K562 (cell line): ENCODE measurements around the gene KLRD1. TPM values are rescaled to one million over a fixed set of nuclear protein-coding genes. Genes with fewer than 3 reads are reported as not detected.
A peak's percentile ranks its signal among the peaks of the same experiment; 100 is the strongest.

Source experiments
- ATAC-seq: fragments of 200-7000 bp; cut with Tn5 transposase; 3 replicates; pipeline ENCODE4 v1.9.1; 2020; ENCODE audit warnings: moderate library complexity
- BruUV-seq: library from RNA; stranded (reverse); fragments of 400-500 nt; replicated peaks from 2 replicates; lab custom pipeline; 2021; lab: Mats Ljungman, UMichigan
- CTCF ChIA-PET: fragments of 300-600 bp; formaldehyde crosslinking; extraction: SDS; loops from one replicate; lab custom pipeline; 2021; ENCODE audit warnings: low intra/inter-chr PET ratio; lab: Yijun Ruan, JAX
- POLR2A ChIA-PET: fragments of 300-600, 350-650 bp; sonication (Branson Sonifier 250); formaldehyde crosslinking; extraction: SDS; loops from one replicate; lab custom pipeline; 2021; ENCODE audit warnings: antibody characterized with exemption, inconsistent platforms; lab: Yijun Ruan, JAX
- DNase-seq, 4 experiments: peaks; one replicate each; pipeline versions ENCODE4 v3.0.0 to v3.0.0-alpha.2; 2011 to 2018; ENCODE audit warnings: low spot score in 3 of 4, mixed read lengths in 3 of 4; ENCODE audit errors: extremely low read depth in 1 of 4
- FAIRE-seq: peaks from 2 replicates; lab custom pipeline; 2011; peaks lifted over from hg19 to GRCh38; lab: Jason Lieb, UNC
- H2AFZ ChIP-seq: 2 replicates; pipeline ENCODE4 v1.6.0; 2011; ENCODE audit warnings: low read depth, low read length, control low read depth, inconsistent platforms
- H3K27ac ChIP-seq: fragments of 200-600 bp; 3 replicates; pipeline ENCODE4 v1.8.0; 2011; ENCODE audit warnings: low read depth, mild to moderate bottlenecking, control low read depth, inconsistent platforms, low read length, moderate library complexity, mixed read lengths; ENCODE audit errors: extremely low read depth
- H3K27me3 ChIP-seq, 2 experiments: fragments of 300-600 bp in 1 of 2; 2 replicates in 1 of 2; 3 replicates in 1 of 2; pipeline versions ENCODE4 v1.6.0 to v1.8.0; 2011; ENCODE audit warnings: inconsistent platforms in 2 of 2, low read length in 2 of 2, mild to moderate bottlenecking in 1 of 2, mixed read lengths in 1 of 2, moderate library complexity in 1 of 2; ENCODE audit not compliant: control insufficient read depth in 2 of 2, insufficient read depth in 2 of 2
- H3K36me3 ChIP-seq: fragments of 300-600 bp; 3 replicates; pipeline ENCODE4 v1.8.0; 2011; ENCODE audit warnings: mild to moderate bottlenecking, low read length, inconsistent platforms; ENCODE audit not compliant: control insufficient read depth, insufficient read depth
- H3K4me1 ChIP-seq, 2 experiments: fragments of 200-600 bp in 1 of 2; replicated peaks in 1 of 2; 2 replicates in 1 of 2; 3 replicates in 1 of 2; pipeline versions ENCODE4 v1.5.1 to v1.8.0; 2011; ENCODE audit warnings: inconsistent platforms in 2 of 2, low read length in 2 of 2, mild to moderate bottlenecking in 1 of 2, mixed read lengths in 1 of 2, moderate library complexity in 1 of 2; ENCODE audit not compliant: control insufficient read depth in 2 of 2, insufficient read depth in 2 of 2
- H3K4me2 ChIP-seq: 2 replicates; pipeline ENCODE4 v1.6.1; 2011; ENCODE audit warnings: low read length, control low read depth, inconsistent platforms, mixed read lengths; ENCODE audit not compliant: insufficient read depth
- H3K4me3 ChIP-seq: fragments of 200-600 bp; sonication (generic), shearing (Covaris generic); 2 replicates; pipeline ENCODE4 v1.5.1; 2016; ENCODE audit warnings: control low read depth, inconsistent platforms
- H3K79me2 ChIP-seq: fragments of 200-600 bp; 3 replicates; pipeline ENCODE4 v1.8.0; 2011; ENCODE audit warnings: low read length, inconsistent platforms; ENCODE audit not compliant: control insufficient read depth, insufficient read depth
- H3K9ac ChIP-seq, 2 experiments: 2 replicates each; pipeline versions ENCODE4 v1.6.0 to v1.6.1; 2011; ENCODE audit warnings: low read depth in 2 of 2, low read length in 2 of 2, control low read depth in 1 of 2, inconsistent platforms in 1 of 2, mild to moderate bottlenecking in 1 of 2, mixed read lengths in 1 of 2; ENCODE audit not compliant: insufficient read depth in 1 of 2
- H3K9me1 ChIP-seq: one replicate; pipeline ENCODE4 v1.6.0; 2011; ENCODE audit warnings: inconsistent platforms, mild to moderate bottlenecking, low read length, moderate library complexity; ENCODE audit not compliant: control insufficient read depth, insufficient read depth
- H3K9me3 ChIP-seq: replicated peaks from 2 replicates; pipeline ENCODE4 v1.5.1; 2011; ENCODE audit warnings: low read depth, low read length, inconsistent platforms; ENCODE audit not compliant: control insufficient read depth, insufficient read depth
- H4K20me1 ChIP-seq: replicated peaks from 2 replicates; pipeline ENCODE4 v1.6.1; 2011; ENCODE audit warnings: low read length, inconsistent platforms, mixed read lengths; ENCODE audit not compliant: control insufficient read depth, insufficient read depth
- MEIS2 ChIP-seq: fragments of 450-650 bp; IDR thresholded peaks from 2 replicates; pipeline ENCODE4 v1.6.1; 2014; ENCODE audit warnings: mild to moderate bottlenecking; ENCODE audit not compliant: partially characterized antibody
- NR2C2 ChIP-seq, 2 experiments: fragments of 200-800 bp in 1 of 2; sonication (Bioruptor generic) in 1 of 2; sonication (generic) in 1 of 2; formaldehyde crosslinking in 1 of 2; IDR thresholded peaks; 2 replicates each; pipeline versions ENCODE4 v1.6.1 to v1.8.0; 2016 to 2022; ENCODE audit warnings: mild to moderate bottlenecking in 1 of 2, missing compliant biosample characterization in 1 of 2, missing genetic modification characterization in 1 of 2, missing genetic modification reagents in 1 of 2
- PML ChIP-seq: IDR thresholded peaks from 2 replicates; pipeline ENCODE4 v1.6.1; 2012; ENCODE audit warnings: low read length, inconsistent platforms
- SMARCA4 ChIP-seq: fragments of 450-650 bp; IDR thresholded peaks from 2 replicates; pipeline ENCODE4 v1.6.1; 2016
- SOX6 ChIP-seq: fragments of 450-650 bp; IDR thresholded peaks from 2 replicates; pipeline ENCODE4 v1.6.1; 2014; ENCODE audit warnings: mild to moderate bottlenecking
- WGBS: fragments of 100-300 bp; shearing (Covaris generic); methylation state at CpG from one replicate; pipeline ENCODE4 v1.1.6; 2016; ENCODE audit warnings: low coverage, mixed read lengths; ENCODE audit not compliant: insufficient coverage; ENCODE audit errors: missing lambda C conversion rate; 5-methylcytosine and 5-hydroxymethylcytosine counted together
- in situ Hi-C: fragments of 300-500 bp; cut with MboI; formaldehyde crosslinking; loops from 4 replicates; pipeline ENCODE4 v1.15.0; 2018; ENCODE audit warnings: inconsistent platforms, mixed read lengths
- intact Hi-C: fragments of 100-400 bp; cut with micrococcal nuclease; formaldehyde crosslinking; loops from 2 replicates; pipeline ENCODE4 v1.14.2; 2022
- polyA plus RNA-seq, 8 experiments: library from polyadenylated mRNA; depleted of rRNA in 4 of 8; stranded (reverse) in 5 of 8; unstranded in 3 of 8; fragments of >200 nt; fragmentation: Nextera tagmentation in 2 of 8; fragmentation: Illumina TruSeq in 1 of 8; extraction: Ambion mirVana in 2 of 8; extraction: Trizol in 1 of 8; gene quantifications; 2 replicates each; pipeline versions ENCODE4 v1.2.1 to v1.2.3, GENCODE V29; 2011 to 2014; ENCODE audit warnings: inconsistent platforms in 1 of 8, missing spikeins in 1 of 8
- total RNA-seq, 7 experiments: library from RNA; depleted of rRNA in 6 of 7; stranded (reverse); fragments of >200 nt in 6 of 7; fragmentation: Illumina TruSeq in 2 of 7; extraction: Trizol in 2 of 7; gene quantifications; 2 replicates each; pipeline versions ENCODE4 v1.2.1 to v1.2.3, GENCODE V29; 2011 to 2021; ENCODE audit warnings: low replicate concordance in 1 of 7
- TF ChIP-seq, protein P1 (sequence below), 3 experiments: fragments of 200-800 bp in 1 of 3; fragments of 250-450 bp in 1 of 3; fragments of 450-650 bp in 1 of 3; sonication (Bioruptor Pico) in 1 of 3; sonication (Bioruptor generic) in 1 of 3; formaldehyde crosslinking in 1 of 3; IDR thresholded peaks; 2 replicates each; pipeline versions ENCODE4 v1.6.1 to v1.8.0; 2016 to 2022; ENCODE audit warnings: mild to moderate bottlenecking in 2 of 3, missing genetic modification characterization in 2 of 3, missing compliant biosample characterization in 1 of 3, moderate library complexity in 1 of 3
- TF ChIP-seq, protein P2 (sequence below): fragments of 200-600 bp; sonication (generic); IDR thresholded peaks from one replicate; pipeline ENCODE4 v1.6.1; 2012; ENCODE audit warnings: mild to moderate bottlenecking, low read depth, low read length, inconsistent platforms

The KLRD1 gene
- total and polyA plus RNA-seq, 9 of the 15 experiments (the other 6 are each of a cell fraction or from before 2014, with no cell fraction given) = not detected

DNA sequence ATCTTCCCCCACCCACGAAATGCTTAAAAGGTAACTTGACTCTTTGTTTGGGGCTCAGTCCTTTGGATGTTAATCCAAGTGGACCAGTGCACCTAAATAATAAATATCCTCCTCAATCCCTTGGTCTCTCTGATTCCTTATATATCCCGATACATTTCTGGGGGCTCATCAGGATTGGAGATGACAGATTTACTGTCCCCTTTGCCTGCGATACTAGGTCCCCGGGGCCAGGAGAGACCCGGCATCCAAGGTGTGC is 55.9 kb downstream of the KLRD1 start:
- H3K36me3 ChIP-seq = no peaks in the 10 kb centered on the region
- no peak for ATAC-seq
- peak overlapping the region; percentile 99 for H3K27ac ChIP-seq
- peak overlapping the region; percentile 65 for H3K4me3 ChIP-seq
- no peaks in the 10 kb centered on the region for H4K20me1 ChIP-seq
- in situ Hi-C loops (no loop called here), intact Hi-C loops (no loop called here)
- peak overlapping the region; percentile 97 for H3K4me2 ChIP-seq
- POLR2A ChIA-PET = no interaction called here
- no peaks in the 10 kb centered on the region for H3K27me3 ChIP-seq
- H3K9ac ChIP-seq = peak overlapping the region; percentile 91 to 92
- 3% methylated on average over 5 of the region's 5 CpGs for WGBS
- peak overlapping the region; percentile 91 for H2AFZ ChIP-seq
- H3K9me3 ChIP-seq = peaks cover 6% of the 10 kb centered on the region
- CTCF ChIA-PET = no interaction called here
- H3K79me2 ChIP-seq = peaks cover 31% of the 10 kb centered on the region
- H3K9me1 ChIP-seq = no peaks in the 10 kb centered on the region
- BruUV-seq = no TSS peak
- peaks cover 2 to 18% of the 10 kb centered on the region in 2 experiments; a peak in 4 of 5 replicates for H3K4me1 ChIP-seq
- no peak for DNase-seq
- FAIRE-seq = no peak
- TF ChIP-seq, protein P1, sequence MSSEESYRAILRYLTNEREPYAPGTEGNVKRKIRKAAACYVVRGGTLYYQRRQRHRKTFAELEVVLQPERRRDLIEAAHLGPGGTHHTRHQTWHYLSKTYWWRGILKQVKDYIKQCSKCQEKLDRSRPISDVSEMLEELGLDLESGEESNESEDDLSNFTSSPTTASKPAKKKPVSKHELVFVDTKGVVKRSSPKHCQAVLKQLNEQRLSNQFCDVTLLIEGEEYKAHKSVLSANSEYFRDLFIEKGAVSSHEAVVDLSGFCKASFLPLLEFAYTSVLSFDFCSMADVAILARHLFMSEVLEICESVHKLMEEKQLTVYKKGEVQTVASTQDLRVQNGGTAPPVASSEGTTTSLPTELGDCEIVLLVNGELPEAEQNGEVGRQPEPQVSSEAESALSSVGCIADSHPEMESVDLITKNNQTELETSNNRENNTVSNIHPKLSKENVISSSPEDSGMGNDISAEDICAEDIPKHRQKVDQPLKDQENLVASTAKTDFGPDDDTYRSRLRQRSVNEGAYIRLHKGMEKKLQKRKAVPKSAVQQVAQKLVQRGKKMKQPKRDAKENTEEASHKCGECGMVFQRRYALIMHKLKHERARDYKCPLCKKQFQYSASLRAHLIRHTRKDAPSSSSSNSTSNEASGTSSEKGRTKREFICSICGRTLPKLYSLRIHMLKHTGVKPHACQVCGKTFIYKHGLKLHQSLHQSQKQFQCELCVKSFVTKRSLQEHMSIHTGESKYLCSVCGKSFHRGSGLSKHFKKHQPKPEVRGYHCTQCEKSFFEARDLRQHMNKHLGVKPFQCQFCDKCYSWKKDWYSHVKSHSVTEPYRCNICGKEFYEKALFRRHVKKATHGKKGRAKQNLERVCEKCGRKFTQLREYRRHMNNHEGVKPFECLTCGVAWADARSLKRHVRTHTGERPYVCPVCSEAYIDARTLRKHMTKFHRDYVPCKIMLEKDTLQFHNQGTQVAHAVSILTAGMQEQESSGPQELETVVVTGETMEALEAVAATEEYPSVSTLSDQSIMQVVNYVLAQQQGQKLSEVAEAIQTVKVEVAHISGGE (CRISPR knock-in tag; IDR thresholded peaks at IDR 0.05) = 0 out of 6 replicates have a peak, but pooled peaks of 1 of the 3 experiments have one; percentile 1
- TF ChIP-seq SOX6 (0 out of 2 replicates have a peak, but pooled peaks have one; percentile 3), SMARCA4 (0 out of 2 replicates have a peak, but pooled peaks have one; percentile 20), PML (peak; percentile 13; the same call in 1 of the 2 replicates), NR2C2 (CRISPR knock-in tag; IDR thresholded peaks at IDR 0.05) (no peak), NR2C2 (tag; IDR thresholded peaks at IDR 0.05) (peak; percentile 18; the same call in 1 of the 2 replicates), MEIS2 (peak; percentile 73)
- TF ChIP-seq, protein P2, sequence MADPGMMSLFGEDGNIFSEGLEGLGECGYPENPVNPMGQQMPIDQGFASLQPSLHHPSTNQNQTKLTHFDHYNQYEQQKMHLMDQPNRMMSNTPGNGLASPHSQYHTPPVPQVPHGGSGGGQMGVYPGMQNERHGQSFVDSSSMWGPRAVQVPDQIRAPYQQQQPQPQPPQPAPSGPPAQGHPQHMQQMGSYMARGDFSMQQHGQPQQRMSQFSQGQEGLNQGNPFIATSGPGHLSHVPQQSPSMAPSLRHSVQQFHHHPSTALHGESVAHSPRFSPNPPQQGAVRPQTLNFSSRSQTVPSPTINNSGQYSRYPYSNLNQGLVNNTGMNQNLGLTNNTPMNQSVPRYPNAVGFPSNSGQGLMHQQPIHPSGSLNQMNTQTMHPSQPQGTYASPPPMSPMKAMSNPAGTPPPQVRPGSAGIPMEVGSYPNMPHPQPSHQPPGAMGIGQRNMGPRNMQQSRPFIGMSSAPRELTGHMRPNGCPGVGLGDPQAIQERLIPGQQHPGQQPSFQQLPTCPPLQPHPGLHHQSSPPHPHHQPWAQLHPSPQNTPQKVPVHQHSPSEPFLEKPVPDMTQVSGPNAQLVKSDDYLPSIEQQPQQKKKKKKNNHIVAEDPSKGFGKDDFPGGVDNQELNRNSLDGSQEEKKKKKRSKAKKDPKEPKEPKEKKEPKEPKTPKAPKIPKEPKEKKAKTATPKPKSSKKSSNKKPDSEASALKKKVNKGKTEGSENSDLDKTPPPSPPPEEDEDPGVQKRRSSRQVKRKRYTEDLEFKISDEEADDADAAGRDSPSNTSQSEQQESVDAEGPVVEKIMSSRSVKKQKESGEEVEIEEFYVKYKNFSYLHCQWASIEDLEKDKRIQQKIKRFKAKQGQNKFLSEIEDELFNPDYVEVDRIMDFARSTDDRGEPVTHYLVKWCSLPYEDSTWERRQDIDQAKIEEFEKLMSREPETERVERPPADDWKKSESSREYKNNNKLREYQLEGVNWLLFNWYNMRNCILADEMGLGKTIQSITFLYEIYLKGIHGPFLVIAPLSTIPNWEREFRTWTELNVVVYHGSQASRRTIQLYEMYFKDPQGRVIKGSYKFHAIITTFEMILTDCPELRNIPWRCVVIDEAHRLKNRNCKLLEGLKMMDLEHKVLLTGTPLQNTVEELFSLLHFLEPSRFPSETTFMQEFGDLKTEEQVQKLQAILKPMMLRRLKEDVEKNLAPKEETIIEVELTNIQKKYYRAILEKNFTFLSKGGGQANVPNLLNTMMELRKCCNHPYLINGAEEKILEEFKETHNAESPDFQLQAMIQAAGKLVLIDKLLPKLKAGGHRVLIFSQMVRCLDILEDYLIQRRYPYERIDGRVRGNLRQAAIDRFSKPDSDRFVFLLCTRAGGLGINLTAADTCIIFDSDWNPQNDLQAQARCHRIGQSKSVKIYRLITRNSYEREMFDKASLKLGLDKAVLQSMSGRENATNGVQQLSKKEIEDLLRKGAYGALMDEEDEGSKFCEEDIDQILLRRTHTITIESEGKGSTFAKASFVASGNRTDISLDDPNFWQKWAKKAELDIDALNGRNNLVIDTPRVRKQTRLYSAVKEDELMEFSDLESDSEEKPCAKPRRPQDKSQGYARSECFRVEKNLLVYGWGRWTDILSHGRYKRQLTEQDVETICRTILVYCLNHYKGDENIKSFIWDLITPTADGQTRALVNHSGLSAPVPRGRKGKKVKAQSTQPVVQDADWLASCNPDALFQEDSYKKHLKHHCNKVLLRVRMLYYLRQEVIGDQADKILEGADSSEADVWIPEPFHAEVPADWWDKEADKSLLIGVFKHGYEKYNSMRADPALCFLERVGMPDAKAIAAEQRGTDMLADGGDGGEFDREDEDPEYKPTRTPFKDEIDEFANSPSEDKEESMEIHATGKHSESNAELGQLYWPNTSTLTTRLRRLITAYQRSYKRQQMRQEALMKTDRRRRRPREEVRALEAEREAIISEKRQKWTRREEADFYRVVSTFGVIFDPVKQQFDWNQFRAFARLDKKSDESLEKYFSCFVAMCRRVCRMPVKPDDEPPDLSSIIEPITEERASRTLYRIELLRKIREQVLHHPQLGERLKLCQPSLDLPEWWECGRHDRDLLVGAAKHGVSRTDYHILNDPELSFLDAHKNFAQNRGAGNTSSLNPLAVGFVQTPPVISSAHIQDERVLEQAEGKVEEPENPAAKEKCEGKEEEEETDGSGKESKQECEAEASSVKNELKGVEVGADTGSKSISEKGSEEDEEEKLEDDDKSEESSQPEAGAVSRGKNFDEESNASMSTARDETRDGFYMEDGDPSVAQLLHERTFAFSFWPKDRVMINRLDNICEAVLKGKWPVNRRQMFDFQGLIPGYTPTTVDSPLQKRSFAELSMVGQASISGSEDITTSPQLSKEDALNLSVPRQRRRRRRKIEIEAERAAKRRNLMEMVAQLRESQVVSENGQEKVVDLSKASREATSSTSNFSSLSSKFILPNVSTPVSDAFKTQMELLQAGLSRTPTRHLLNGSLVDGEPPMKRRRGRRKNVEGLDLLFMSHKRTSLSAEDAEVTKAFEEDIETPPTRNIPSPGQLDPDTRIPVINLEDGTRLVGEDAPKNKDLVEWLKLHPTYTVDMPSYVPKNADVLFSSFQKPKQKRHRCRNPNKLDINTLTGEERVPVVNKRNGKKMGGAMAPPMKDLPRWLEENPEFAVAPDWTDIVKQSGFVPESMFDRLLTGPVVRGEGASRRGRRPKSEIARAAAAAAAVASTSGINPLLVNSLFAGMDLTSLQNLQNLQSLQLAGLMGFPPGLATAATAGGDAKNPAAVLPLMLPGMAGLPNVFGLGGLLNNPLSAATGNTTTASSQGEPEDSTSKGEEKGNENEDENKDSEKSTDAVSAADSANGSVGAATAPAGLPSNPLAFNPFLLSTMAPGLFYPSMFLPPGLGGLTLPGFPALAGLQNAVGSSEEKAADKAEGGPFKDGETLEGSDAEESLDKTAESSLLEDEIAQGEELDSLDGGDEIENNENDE = no peak
